ENCODE measurements around the gene C12orf57. TPM values are rescaled to one million over a fixed set of nuclear protein-coding genes. Genes with fewer than 3 reads are reported as not detected.
A peak's percentile ranks its signal among the peaks of the same experiment; 100 is the strongest.

Gene C12orf57
- total and polyA plus RNA-seq, 2 of the 13 experiments (the other 11 are each of a cell fraction or from before 2014, with no cell fraction given): 84.0 to 287 TPM

DNA sequence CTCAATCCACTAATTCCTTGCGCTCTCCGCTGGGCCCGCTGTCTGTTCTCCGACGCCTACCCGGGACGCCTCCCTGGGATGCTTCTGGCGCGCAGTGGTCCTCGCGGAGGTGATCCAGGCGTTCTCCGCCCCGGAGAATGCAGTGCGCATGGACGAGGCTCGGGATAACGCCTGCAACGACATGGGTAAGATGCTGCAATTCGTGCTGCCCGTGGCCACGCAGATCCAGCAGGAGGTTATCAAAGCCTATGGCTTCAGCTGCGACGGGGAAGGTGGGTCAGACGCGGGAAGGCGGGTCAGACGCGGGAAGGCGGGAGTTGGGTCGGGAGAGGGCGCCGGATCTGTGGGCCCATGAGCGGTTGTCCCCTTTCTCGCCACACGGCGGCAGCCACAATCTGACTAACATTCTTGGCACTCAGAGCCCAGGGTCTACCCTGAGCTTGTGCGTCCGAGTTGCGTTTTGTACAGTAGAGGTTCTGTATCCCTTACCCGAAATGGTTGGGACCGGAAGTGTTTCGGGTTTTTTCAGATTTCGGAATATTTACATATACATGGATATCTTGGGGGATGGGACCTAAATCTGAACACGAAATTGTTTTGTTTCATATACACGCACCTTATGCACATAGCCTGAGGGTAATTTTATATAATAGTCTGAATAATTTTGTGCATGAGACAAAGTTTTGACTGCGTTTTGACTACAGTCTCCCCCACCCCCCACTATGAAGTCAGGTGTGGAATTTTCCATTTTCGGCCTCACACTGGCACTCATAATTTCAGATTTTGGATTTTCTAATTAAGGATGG lies 762 bp downstream of the C12orf57 start (continued):
- TF ChIP-seq, protein P1, sequence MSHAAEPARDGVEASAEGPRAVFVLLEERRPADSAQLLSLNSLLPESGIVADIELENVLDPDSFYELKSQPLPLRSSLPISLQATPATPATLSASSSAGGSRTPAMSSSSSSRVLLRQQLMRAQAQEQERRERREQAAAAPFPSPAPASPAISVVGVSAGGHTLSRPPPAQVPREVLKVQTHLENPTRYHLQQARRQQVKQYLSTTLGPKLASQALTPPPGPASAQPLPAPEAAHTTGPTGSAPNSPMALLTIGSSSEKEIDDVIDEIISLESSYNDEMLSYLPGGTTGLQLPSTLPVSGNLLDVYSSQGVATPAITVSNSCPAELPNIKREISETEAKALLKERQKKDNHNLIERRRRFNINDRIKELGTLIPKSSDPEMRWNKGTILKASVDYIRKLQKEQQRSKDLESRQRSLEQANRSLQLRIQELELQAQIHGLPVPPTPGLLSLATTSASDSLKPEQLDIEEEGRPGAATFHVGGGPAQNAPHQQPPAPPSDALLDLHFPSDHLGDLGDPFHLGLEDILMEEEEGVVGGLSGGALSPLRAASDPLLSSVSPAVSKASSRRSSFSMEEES (CRISPR knock-in tag; IDR thresholded peaks at IDR 0.05): no peak; the same call in 1 of the 2 replicates
- no peak for TF ChIP-seq MTF1 (CRISPR knock-in tag; IDR thresholded peaks at IDR 0.05)
- TF ChIP-seq RELA (CRISPR knock-in tag; IDR thresholded peaks at IDR 0.05): no peak
- TF ChIP-seq, protein P2, sequence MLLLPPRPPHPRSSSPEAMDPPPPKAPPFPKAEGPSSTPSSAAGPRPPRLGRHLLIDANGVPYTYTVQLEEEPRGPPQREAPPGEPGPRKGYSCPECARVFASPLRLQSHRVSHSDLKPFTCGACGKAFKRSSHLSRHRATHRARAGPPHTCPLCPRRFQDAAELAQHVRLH (CRISPR knock-in tag; IDR thresholded peaks at IDR 0.05; ENCODE audit: borderline replicate concordance, low read depth): 0 out of 2 replicates have a peak, but pooled peaks have one; percentile 4
- TF ChIP-seq, protein P3, sequence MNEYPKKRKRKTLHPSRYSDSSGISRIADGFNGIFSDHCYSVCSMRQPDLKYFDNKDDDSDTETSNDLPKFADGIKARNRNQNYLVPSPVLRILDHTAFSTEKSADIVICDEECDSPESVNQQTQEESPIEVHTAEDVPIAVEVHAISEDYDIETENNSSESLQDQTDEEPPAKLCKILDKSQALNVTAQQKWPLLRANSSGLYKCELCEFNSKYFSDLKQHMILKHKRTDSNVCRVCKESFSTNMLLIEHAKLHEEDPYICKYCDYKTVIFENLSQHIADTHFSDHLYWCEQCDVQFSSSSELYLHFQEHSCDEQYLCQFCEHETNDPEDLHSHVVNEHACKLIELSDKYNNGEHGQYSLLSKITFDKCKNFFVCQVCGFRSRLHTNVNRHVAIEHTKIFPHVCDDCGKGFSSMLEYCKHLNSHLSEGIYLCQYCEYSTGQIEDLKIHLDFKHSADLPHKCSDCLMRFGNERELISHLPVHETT (CRISPR knock-in tag; conservative IDR thresholded peaks at IDR 0.05): no peak
- TF ChIP-seq HNF4A (CRISPR knock-in tag; IDR thresholded peaks at IDR 0.05): peak; percentile 29; the same call in 1 of the 2 replicates
- 0 out of 2 replicates have a peak, but pooled peaks have one; percentile 37 for TF ChIP-seq ONECUT2 (CRISPR knock-in tag; IDR thresholded peaks at IDR 0.05)
- TF ChIP-seq ZNF138 (CRISPR knock-in tag; IDR thresholded peaks at IDR 0.05; ENCODE audit: low read depth): peak; percentile 33; the same call in 1 of the 2 replicates
- no peak for TF ChIP-seq MAZ (IDR thresholded peaks at IDR 0.05; ENCODE audit: borderline replicate concordance, low read depth, low read length)
- TF ChIP-seq MAZ (CRISPR knock-in tag; IDR thresholded peaks at IDR 0.05; ENCODE audit: low read depth): peak; percentile 81
- peak; percentile 73 for TF ChIP-seq ZNF883 (CRISPR knock-in tag; IDR thresholded peaks at IDR 0.05; ENCODE audit: not compliant biosample characterization)
- TF ChIP-seq PHF8 (CRISPR knock-in tag; IDR thresholded peaks at IDR 0.05): peak; percentile 34; the same call in 1 of the 2 replicates
- TF ChIP-seq, protein P4, sequence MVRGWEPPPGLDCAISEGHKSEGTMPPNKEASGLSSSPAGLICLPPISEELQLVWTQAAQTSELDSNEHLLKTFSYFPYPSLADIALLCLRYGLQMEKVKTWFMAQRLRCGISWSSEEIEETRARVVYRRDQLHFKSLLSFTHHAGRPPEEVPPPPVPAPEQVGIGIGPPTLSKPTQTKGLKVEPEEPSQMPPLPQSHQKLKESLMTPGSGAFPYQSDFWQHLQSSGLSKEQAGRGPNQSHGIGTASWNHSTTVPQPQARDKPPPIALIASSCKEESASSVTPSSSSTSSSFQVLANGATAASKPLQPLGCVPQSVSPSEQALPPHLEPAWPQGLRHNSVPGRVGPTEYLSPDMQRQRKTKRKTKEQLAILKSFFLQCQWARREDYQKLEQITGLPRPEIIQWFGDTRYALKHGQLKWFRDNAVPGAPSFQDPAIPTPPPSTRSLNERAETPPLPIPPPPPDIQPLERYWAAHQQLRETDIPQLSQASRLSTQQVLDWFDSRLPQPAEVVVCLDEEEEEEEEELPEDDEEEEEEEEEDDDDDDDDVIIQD (CRISPR knock-in tag; IDR thresholded peaks at IDR 0.05; ENCODE audit: low read depth): 0 out of 2 replicates have a peak, but pooled peaks have one; percentile 18
- peak; percentile 70; the same call in 1 of the 2 replicates for TF ChIP-seq ZNF557 (CRISPR knock-in tag; IDR thresholded peaks at IDR 0.05)
- TF ChIP-seq, protein P5, sequence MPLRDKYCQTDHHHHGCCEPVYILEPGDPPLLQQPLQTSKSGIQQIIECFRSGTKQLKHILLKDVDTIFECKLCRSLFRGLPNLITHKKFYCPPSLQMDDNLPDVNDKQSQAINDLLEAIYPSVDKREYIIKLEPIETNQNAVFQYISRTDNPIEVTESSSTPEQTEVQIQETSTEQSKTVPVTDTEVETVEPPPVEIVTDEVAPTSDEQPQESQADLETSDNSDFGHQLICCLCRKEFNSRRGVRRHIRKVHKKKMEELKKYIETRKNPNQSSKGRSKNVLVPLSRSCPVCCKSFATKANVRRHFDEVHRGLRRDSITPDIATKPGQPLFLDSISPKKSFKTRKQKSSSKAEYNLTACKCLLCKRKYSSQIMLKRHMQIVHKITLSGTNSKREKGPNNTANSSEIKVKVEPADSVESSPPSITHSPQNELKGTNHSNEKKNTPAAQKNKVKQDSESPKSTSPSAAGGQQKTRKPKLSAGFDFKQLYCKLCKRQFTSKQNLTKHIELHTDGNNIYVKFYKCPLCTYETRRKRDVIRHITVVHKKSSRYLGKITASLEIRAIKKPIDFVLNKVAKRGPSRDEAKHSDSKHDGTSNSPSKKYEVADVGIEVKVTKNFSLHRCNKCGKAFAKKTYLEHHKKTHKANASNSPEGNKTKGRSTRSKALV (CRISPR knock-in tag; IDR thresholded peaks at IDR 0.05): peak; percentile 89
- TF ChIP-seq THAP11 (CRISPR knock-in tag; IDR thresholded peaks at IDR 0.05): no peak; the same call in 1 of the 2 replicates
- TF ChIP-seq ISL2 (CRISPR knock-in tag; IDR thresholded peaks at IDR 0.05): peak; percentile 68; the same call in 1 of the 2 replicates
- no peak for TF ChIP-seq ETV6 (CRISPR knock-in tag; conservative IDR thresholded peaks at IDR 0.05)
- peak; percentile 62; the same call in 1 of the 2 replicates for TF ChIP-seq ZFY (CRISPR knock-in tag; IDR thresholded peaks at IDR 0.05)
- TF ChIP-seq SAP130 (CRISPR knock-in tag; IDR thresholded peaks at IDR 0.05; ENCODE audit: low read depth): peak; percentile 55
- TF ChIP-seq NR2F2 (IDR thresholded peaks at IDR 0.05; ENCODE audit: borderline replicate concordance, low read depth): peak; percentile 10; the same call in 1 of the 2 replicates
